Astrocyte (in vitro differentiated cells and primary cell): Measurements from ENCODE around the gene DCAKD. TPM values are rescaled to one million over a fixed set of nuclear protein-coding genes. Genes with fewer than 3 reads are reported as not detected.

Experiments used
- DNase-seq: peaks from one replicate; pipeline ENCODE4 v3.0.0-alpha.2; 2010; ENCODE audit warnings: low read depth
- FAIRE-seq: peaks from 2 replicates; lab custom pipeline; 2011; peaks lifted over from hg19 to GRCh38; lab: Jason Lieb, UNC
- H2AFZ ChIP-seq: 2 replicates; pipeline ENCODE4 v1.6.0; 2012; ENCODE audit warnings: low read depth, low read length, inconsistent platforms
- H3K27ac ChIP-seq: 2 replicates; pipeline ENCODE4 v1.5.1; 2011; ENCODE audit warnings: low read depth, low read length, inconsistent platforms
- H3K27me3 ChIP-seq: 2 replicates; pipeline ENCODE4 v1.6.0; 2011; ENCODE audit warnings: low read length, inconsistent platforms; ENCODE audit not compliant: insufficient read depth
- H3K36me3 ChIP-seq: 2 replicates; pipeline ENCODE4 v1.5.1; 2011; ENCODE audit warnings: low read length, inconsistent platforms; ENCODE audit not compliant: insufficient read depth
- H3K4me1 ChIP-seq: 2 replicates; pipeline ENCODE4 v1.5.1; 2011; ENCODE audit warnings: low read length, inconsistent platforms; ENCODE audit not compliant: insufficient read depth
- H3K4me2 ChIP-seq: 2 replicates; pipeline ENCODE4 v1.6.0; 2012; ENCODE audit warnings: low read length, inconsistent platforms
- H3K4me3 ChIP-seq: 2 replicates; pipeline ENCODE4 v1.5.1; 2011; ENCODE audit warnings: low read depth, mild to moderate bottlenecking, low read length, inconsistent platforms; ENCODE audit not compliant: insufficient read depth
- H3K79me2 ChIP-seq: 2 replicates; pipeline ENCODE4 v1.6.0; 2012; ENCODE audit warnings: mild to moderate bottlenecking, low read length, inconsistent platforms; ENCODE audit not compliant: insufficient read depth
- H3K9ac ChIP-seq: 2 replicates; pipeline ENCODE4 v1.6.0; 2012; ENCODE audit warnings: mild to moderate bottlenecking, low read length, inconsistent platforms
- H3K9me3 ChIP-seq: 2 replicates; pipeline ENCODE4 v1.5.1; 2012; ENCODE audit warnings: low read depth, mild to moderate bottlenecking, low read length, inconsistent platforms; ENCODE audit not compliant: insufficient read depth
- H4K20me1 ChIP-seq: 2 replicates; pipeline ENCODE4 v1.6.0; 2012; ENCODE audit warnings: low read length, inconsistent platforms; ENCODE audit not compliant: insufficient read depth
- H3K27ac Mint-ChIP-seq: one replicate; pipeline ENCODE4 v1.8.0; 2021; ENCODE audit warnings: mild to moderate bottlenecking, mixed read lengths; ENCODE audit not compliant: unreplicated experiment
- H3K27me3 Mint-ChIP-seq: one replicate; pipeline ENCODE4 v1.8.0; 2021; ENCODE audit warnings: low read depth, mixed read lengths; ENCODE audit not compliant: unreplicated experiment
- H3K36me3 Mint-ChIP-seq: one replicate; pipeline ENCODE4 v1.8.0; 2021; ENCODE audit warnings: low read depth, mixed read lengths; ENCODE audit not compliant: unreplicated experiment
- H3K4me1 Mint-ChIP-seq: one replicate; pipeline ENCODE4 v1.8.0; 2021; ENCODE audit warnings: low read depth, mixed read lengths; ENCODE audit not compliant: unreplicated experiment
- H3K4me3 Mint-ChIP-seq: one replicate; pipeline ENCODE4 v1.8.0; 2021; ENCODE audit warnings: mild to moderate bottlenecking, moderate library complexity, mixed read lengths; ENCODE audit not compliant: unreplicated experiment
- H3K9me3 Mint-ChIP-seq: one replicate; pipeline ENCODE4 v1.8.0; 2021; ENCODE audit warnings: mild to moderate bottlenecking, mixed read lengths; ENCODE audit not compliant: unreplicated experiment
- EZH2 ChIP-seq: IDR thresholded peaks from 2 replicates; pipeline ENCODE4 v1.6.1; 2012; ENCODE audit warnings: mild to moderate bottlenecking, low read length, inconsistent platforms; ENCODE audit not compliant: insufficient read depth
- total RNA-seq: library from RNA; stranded (reverse); gene quantifications from 2 replicates; pipeline ENCODE4 v1.2.1, GENCODE V29; 2021
- TF ChIP-seq, protein P1 (sequence below): IDR thresholded peaks from 2 replicates; pipeline ENCODE4 v1.5.1; 2011; ENCODE audit warnings: low read depth, mild to moderate bottlenecking, inconsistent platforms, low read length, moderate library complexity; ENCODE audit not compliant: insufficient read depth

DCAKD gene
- total RNA-seq, 1 donor from 2014 or later = 34.8 TPM

DNA sequence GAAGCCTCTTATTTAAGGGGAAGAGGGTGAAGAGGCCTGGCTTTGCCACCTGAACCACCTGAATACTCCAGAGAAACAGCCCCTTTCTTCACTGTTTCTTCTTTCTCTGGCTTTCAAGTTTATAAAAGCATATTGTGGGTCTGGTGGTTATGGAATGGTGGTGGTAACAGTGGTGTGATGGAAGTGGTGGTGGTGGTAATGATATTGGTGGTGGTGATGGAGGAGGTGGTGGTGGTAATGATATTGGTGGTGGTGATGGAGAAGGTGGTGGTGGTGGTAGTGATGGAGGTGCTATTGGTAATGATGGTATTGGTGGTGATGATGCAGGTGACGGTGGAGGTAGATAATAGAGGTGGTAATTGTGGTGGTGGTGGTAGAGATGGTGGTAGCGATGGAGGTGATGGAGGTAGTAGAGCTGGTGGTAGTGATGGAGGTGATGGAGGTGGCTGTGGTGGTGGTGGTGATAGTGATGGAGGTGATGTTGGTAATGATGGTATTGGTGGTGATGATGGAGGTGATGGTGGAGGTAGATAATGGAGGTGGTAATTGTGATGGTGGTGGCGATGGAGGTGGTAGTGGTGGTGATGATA is 69.2 kb downstream of the DCAKD start:
- no peak overlapping the region for H3K9ac ChIP-seq
- Mint-ChIP-seq H3K4me3 (no peak overlapping the region), H3K4me1 (peaks cover under 1% of the 10 kb centered on the region), H3K27ac (no peak overlapping the region), H3K9me3 (no peaks in the 10 kb centered on the region), H3K36me3 (no peaks in the 10 kb centered on the region), H3K27me3 (peaks cover 37% of the 10 kb centered on the region)
- no peak overlapping the region for H3K27ac ChIP-seq
- no peaks in the 10 kb centered on the region for H4K20me1 ChIP-seq
- TF ChIP-seq, protein P1, sequence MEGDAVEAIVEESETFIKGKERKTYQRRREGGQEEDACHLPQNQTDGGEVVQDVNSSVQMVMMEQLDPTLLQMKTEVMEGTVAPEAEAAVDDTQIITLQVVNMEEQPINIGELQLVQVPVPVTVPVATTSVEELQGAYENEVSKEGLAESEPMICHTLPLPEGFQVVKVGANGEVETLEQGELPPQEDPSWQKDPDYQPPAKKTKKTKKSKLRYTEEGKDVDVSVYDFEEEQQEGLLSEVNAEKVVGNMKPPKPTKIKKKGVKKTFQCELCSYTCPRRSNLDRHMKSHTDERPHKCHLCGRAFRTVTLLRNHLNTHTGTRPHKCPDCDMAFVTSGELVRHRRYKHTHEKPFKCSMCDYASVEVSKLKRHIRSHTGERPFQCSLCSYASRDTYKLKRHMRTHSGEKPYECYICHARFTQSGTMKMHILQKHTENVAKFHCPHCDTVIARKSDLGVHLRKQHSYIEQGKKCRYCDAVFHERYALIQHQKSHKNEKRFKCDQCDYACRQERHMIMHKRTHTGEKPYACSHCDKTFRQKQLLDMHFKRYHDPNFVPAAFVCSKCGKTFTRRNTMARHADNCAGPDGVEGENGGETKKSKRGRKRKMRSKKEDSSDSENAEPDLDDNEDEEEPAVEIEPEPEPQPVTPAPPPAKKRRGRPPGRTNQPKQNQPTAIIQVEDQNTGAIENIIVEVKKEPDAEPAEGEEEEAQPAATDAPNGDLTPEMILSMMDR = no peak
- H3K4me1 ChIP-seq = peaks cover 9% of the 10 kb centered on the region
- H3K79me2 ChIP-seq = no peaks in the 10 kb centered on the region
- FAIRE-seq = no peak
- no peak overlapping the region for H3K4me3 ChIP-seq
- no peak overlapping the region for H2AFZ ChIP-seq
- peaks cover 14% of the 10 kb centered on the region for H3K27me3 ChIP-seq
- no peaks in the 10 kb centered on the region for H3K36me3 ChIP-seq
- DNase-seq = no peak
- peak overlapping the region; percentile 76 for H3K4me2 ChIP-seq
- H3K9me3 ChIP-seq = no peaks in the 10 kb centered on the region

GRCh38 chr17:44981221-44981968 is 70.0 kb downstream of the DCAKD start:
- Histone ChIP-seq H3K27me3 (peaks cover 14% of the 10 kb centered on the region), H3K4me1 (peaks cover 9% of the 10 kb centered on the region), H3K27ac (no peak overlapping the region), H4K20me1 (no peaks in the 10 kb centered on the region), H3K9me3 (no peaks in the 10 kb centered on the region), H3K9ac (no peak overlapping the region), H3K4me2 (peak overlapping the region; percentile 76), H3K79me2 (no peaks in the 10 kb centered on the region), H3K4me3 (peak overlapping the region; percentile 36), H2AFZ (peak overlapping the region; percentile 35), H3K36me3 (no peaks in the 10 kb centered on the region)
- no peaks in the 10 kb centered on the region for H3K36me3 Mint-ChIP-seq
- no peaks in the 10 kb centered on the region for H3K4me1 Mint-ChIP-seq
- no peak overlapping the region for H3K27ac Mint-ChIP-seq
- TF ChIP-seq EZH2 = no peak
- TF ChIP-seq, protein P1 = no peak
- no peaks in the 10 kb centered on the region for H3K9me3 Mint-ChIP-seq
- peaks cover 44% of the 10 kb centered on the region for H3K27me3 Mint-ChIP-seq
- peak overlapping the region; percentile 27 for H3K4me3 Mint-ChIP-seq
- DNase-seq (peak; percentile 48), FAIRE-seq (no peak)

DNA sequence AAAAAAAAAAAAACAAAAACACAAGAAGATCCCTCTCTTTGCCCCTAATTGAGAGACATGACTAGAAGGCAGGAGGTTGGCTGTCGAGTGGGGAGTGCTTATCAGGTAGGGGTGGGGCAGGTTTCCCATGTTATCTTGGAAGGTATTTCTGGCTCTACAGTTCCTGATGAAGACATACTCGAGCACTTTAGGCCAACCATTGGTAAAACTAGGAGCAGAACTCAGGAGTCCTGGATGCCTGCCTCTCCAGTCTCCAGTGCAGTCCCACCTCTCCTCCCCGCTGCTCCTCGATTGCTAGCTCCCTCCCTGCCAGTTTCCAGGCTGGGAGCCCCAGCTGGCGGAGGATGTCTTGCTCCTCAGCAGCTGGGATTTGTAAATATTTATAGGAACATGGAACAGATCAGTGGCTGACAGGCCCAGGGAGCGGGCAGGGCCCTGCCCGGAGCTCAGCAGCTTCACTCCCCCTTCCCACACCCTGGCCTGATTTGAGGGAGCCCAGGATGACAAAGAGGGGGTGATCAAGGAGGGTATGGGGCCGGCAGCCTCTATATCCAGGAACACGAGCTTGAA is 71.9 kb downstream of the DCAKD start:
- Histone ChIP-seq H3K4me1 (peaks cover 9% of the 10 kb centered on the region), H2AFZ (no peak overlapping the region), H3K27me3 (peaks cover 10% of the 10 kb centered on the region), H3K9me3 (no peaks in the 10 kb centered on the region), H4K20me1 (no peaks in the 10 kb centered on the region), H3K36me3 (no peaks in the 10 kb centered on the region), H3K9ac (no peak overlapping the region), H3K4me2 (no peak overlapping the region), H3K4me3 (no peak overlapping the region), H3K79me2 (no peaks in the 10 kb centered on the region), H3K27ac (no peak overlapping the region)
- H3K4me3 Mint-ChIP-seq = no peak overlapping the region
- no peak for TF ChIP-seq EZH2
- TF ChIP-seq, protein P1 = no peak
- H3K36me3 Mint-ChIP-seq = no peaks in the 10 kb centered on the region
- H3K9me3 Mint-ChIP-seq = no peaks in the 10 kb centered on the region
- H3K27ac Mint-ChIP-seq = no peak overlapping the region
- DNase-seq (no peak), FAIRE-seq (no peak)
- H3K27me3 Mint-ChIP-seq = peaks cover 49% of the 10 kb centered on the region
- H3K4me1 Mint-ChIP-seq = no peaks in the 10 kb centered on the region
